Measurements from ENCODE around the gene RAB11B.

GRCh38 chr19:8403098-8403819, 13.1 kb downstream of the RAB11B start:
- TF ChIP-seq CTCF (IDR thresholded peaks at IDR 0.05) (no peak), POLR2A (IDR thresholded peaks at IDR 0.05) (no peak)
